Central memory CD4-positive, alpha-beta T cell (primary cell): ENCODE data around the gene ARIH2.
"Not testable (repeated sequence)": the region's sequence is repeated elsewhere in the genome, so short reads cannot be mapped to it uniquely, and the experiment has no call there.

Source experiments
- DNase-seq: peaks from one replicate; pipeline ENCODE4 v3.0.0; 2022
- total RNA-seq, 3 experiments: gene quantifications; one replicate each; lab custom pipeline; 2026; lab: John Stamatoyannopoulos, UW

The ARIH2 gene
- 134 to 172 (median 149) reads per million in 3 experiments for total RNA-seq

GRCh38 chr3:48918388-48919214 is at the start of gene ARIH2:
Gene ARIH2 (plus strand): TSS chr3:48918842. CDS start chr3:48927559, 8,717 bp downstream.
- peak; percentile 86 for DNase-seq

GRCh38 chr3:48877671-48878070 is 41.0 kb upstream of the ARIH2 start:
- no peak for DNase-seq

DNA sequence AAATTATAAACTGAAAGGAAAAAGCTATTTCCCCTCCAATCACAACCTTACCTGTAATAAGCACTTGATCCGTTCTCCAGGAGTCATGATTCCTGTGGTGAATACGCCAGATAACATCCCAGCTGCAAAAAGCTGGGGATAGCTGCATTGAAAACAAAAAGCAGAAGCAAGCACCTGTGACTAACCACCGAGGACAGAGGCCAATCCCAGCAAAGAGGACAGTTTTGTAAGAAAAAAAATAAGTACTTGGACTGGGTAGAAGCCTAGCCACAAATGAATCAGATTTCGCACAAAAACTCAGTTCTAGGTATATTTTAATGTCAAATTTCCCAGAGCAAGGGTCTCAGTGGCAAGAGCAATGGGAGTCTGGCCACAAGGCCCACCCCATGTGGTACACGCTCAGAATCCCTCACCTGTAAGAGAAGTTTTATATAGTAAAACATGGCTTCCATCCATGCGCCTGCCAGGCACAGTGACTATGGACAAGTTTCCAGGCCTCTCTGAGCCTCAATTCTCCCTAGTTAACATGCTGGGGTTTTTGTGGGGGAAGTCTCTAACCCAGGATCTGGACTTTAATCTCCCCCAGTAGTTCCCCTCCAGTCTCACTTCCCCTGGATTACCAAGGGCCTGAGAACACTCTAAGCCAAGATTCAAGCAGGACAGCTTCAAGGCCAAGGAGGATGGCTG is 39.2 kb upstream of the ARIH2 start:
- no peak for DNase-seq

GRCh38 chr3:48879994-48880377 is 38.7 kb upstream of the ARIH2 start:
- no peak for DNase-seq

DNA sequence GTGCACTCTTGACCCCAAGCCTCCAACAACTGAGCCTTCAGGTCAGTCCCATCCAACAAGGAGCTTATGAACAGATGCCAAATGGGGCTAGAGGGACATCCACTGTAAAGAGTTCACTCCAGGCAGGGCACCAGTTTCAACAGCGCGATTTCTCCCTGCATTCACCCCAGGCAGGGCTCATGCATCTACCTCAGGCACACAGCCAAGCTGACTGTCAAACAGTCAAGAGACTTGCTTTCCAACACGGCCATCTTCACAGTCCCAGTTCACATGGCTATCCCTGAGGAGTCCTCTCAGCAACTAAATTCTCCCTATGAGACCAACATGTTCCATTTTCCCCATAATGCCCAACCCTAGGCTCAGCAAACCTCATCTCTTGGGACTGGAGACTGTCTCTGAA is 37.6 kb upstream of the ARIH2 start:
- DNase-seq = no peak

GRCh38 chr3:48881652-48882114 is 37.0 kb upstream of the ARIH2 start:
- no peak for DNase-seq

GRCh38 chr3:48885753-48886152 is 32.9 kb upstream of the ARIH2 start:
- no peak for DNase-seq

DNA sequence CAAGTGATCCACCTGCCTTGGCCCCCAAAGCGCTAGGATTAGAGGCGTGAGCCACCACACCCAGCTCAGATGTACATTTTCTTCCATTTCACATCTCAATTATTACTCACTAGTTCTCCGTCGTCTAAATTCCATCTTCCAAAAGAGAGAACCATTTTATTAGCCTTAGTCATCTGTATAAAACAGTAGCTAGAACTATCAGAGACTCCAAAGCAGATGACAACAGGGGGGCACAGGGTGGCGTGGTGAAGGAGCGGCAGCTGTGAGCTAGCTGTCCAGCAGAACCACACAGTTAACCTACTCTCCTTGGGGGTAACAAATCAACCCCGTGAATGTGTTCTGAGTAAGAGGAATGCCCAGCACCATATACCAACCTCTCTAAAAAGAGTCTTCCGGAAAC is 27.0 kb upstream of the ARIH2 start:
- no peak for DNase-seq

DNA sequence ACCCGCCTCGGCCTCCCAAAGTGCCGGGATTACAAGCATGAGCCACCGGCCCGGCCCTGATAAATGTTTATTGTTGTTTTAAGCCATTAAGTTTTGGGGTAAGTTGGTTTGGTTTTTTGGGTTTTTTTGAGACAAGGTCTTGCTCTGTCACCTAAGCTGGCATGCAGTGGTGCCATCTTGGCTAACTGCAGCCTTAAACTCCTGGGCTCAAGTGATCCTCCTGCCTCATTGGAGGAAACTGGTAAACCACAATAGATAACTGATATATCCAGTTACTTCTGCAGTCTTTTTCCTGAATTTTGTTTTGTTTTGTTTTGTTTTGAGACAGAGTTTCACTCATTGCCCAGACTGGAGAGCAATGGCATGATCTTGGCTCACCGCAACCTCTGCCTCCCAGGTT is 24.1 kb upstream of the ARIH2 start:
- DNase-seq = no peak

- DNase-seq = no peak
Observed at GRCh38 chr3:48896936-48897335, 21.7 kb upstream of the ARIH2 start.

- DNase-seq = no peak
Observed at GRCh38 chr3:48897460-48898376, 20.9 kb upstream of the ARIH2 start.

DNA sequence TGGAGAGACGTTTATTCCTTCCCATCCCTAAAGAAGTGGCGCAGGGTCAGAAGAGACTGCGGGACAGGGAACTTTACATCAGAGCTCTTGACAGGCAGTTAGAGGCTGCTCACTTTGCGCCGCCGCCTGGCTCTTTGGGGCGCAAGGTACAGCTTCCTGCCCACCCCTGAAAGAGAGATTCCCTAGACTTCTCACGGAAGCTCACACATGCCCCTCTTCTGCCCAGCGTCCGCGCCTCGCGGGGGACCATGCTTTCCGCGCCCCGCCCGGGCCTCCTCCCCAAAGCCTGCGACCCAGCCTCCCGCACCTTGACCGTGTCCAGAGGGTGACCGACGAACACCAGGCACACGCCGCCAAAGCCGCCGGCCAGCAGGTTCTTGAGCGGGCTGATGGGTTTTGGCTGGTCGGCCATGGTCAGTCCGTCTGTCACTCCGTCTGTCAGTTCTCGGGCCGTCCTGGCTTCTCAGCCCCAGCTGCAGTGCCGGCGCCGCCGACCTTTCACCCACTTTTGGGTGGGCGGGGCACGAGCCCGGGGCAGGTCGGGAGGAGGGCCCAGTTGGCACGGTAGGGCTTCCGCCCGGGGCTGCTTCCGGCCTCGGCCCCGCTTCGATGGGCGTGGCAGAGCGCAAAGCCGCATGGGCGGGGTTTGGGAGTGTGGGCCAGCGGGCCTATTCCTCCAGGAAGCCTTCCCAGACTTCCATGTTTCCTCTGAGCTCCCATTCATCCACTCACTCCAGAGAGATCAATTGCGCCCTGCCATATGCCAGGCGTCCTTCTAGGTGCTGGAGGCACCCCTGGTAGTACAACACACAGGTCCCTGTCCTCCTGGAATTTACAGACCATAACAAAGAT is 20.0 kb upstream of the ARIH2 start, which contains the start of gene SLC25A20:
SLC25A20 (minus strand) TSS at position 500 of the 852 bp plus-strand sequence; CDS start at position 412, 88 bp downstream.
- peak; percentile 84 for DNase-seq

DNA sequence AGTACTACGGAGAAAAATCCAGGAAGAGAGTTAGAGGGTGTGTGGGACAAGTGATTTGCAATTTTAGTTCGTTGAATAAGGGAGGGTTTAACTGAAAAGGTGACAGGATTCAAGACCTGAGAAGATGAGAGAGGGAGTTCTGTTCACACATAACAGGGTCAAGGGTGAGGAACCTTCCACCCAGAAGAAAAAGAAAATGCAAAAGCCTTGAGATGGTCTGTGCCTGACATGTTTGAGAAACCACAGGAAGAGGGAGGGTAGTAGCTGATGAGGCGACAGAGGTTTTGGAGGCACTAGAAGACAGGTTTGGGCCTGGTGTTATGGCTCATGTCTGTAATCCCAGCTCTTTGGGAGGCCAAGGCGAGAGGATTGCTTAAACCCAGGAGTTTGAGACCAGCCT is 19.4 kb upstream of the ARIH2 start:
- DNase-seq = peak; percentile 43

DNA sequence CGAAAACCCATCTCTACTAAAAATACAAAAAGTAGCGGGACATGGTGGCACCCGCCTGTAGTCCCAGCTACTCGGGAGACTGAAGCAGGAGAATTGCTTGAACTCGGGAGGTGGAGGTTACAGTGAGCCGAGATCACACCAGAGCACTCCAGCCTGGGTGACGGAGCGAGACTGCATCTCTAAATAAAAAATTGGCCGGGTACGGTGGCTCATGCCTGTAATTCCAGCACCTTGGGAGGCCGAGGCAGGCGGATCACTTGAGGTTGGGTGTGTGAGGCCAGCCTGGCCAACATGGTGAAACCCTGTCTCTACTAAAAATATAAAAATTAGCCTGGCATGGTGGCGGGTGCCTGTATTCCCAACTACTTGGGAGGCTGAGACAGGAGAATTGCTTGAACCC is 11.6 kb upstream of the ARIH2 start:
- DNase-seq = not testable (repeated sequence)

GRCh38 chr3:48915296-48915695 is 3.3 kb upstream of the ARIH2 start:
- no peak for DNase-seq

DNA sequence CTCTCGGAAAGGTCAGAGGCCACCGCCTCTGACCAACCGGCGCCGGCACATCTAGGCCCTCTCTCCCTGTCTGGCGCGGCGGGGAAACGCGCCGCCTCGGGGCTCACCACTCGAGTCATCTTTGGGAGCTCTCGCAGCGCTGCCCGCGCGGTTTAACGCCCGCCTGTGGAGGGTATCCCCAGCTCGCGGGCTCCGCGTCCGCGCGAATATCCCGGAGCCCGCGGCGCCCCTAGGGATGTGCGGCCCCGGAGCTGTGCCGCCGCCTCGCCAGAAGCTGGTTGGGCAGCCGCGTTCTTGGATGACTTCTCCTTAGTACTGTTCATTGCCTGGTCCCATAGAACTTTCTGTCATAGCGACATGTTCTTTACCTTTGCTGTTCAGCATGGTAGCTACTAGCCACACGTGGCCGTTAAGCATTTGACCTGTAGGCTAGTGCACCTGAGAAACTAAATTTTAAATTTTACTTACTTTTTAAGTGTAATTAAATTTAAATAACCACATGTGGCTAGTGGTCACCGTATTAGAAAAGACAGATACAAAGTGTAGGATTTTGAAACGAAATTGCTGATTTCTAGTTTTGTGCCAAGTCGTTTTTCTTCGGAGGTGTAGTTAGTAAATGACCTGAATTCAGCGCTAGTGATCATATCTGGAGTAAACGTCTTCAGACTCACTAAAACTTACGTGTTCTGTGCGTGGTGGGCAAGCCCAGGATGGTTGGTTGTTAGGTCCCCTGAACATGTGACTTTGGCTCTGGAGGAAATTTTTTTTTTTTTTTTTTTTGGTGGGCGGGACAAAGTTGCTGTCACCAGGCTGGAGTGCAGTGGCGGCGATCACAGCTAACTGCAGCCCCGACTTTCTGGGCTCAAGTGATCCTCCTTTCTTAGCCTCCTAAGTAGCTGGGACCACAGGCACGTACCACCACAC is 835 bp downstream of the ARIH2 start:
- peak; percentile 66 for DNase-seq

DNA sequence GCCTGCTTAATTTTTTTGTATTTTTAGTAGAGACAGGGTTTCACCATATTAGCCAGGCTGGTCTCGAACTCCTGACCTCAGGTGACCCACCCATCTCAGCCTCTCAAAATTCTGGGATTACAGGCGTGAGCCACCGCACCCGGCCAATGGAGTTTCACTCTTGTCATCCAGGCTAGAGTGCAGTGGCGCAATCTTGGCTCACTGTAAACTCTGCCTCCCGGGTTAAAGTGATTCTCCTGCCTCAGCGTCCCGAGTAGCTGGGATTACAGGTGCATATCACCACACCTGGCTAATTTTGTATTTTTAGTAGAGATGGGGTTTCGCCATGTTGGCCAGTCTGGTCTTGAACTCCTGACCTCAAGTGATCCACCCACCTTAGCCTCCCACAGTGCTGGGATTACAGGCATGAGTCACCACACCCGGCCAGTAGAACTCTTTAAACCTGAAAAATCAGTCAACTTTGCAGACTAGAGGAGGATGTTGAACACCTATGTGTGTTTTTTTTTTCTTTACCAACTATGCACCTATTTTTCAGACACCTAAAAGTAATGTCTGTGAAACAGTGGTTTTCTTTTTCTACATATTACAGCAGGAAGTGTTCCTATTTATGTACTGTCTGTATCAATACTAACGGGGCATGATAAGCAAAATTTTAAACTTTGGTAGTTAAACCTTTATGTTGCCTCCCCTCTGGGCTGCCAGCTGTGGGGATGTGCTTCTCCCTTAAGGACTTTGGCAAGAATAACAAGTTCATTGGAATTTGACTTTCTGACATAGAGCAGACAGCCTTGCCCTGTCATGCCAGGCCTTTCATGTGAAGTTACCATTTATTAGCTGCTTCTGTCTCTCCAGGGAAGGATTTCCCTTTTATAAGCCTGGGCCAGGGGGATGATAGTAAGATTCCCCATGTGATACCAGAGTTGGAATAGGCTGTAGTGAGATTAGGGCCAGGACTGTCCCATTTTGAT is 8.1 kb downstream of the ARIH2 start:
- DNase-seq = no peak

DNA sequence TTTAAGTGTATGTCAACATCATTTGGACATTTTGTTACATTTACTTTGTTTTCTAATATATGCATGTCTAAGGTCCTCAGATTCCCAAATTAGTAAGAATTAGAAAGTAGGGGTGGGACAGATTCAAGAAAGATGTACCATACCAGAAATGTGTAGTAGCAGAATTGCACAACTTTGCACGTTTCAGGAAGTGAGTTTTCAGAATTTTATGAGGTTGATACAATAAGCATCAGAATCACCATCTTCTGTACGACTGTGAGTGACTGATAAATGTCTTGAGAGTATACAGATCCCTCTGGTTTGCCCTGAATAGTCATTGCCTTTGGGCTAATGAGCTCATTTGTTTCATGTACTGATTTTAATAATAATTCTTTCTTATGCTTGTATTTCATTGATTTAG is 9.3 kb downstream of the ARIH2 start:
- DNase-seq = no peak

GRCh38 chr3:48928679-48929078 is 10.0 kb downstream of the ARIH2 start:
- DNase-seq = no peak
